Activated T-cell treated with anti-CD3 and anti-CD28 coated beads, Interleukin-2, amount 50 U/mL, for 72 hours (primary cell): Measurements from ENCODE around the gene SSRP1. TPM values are rescaled to one million over a fixed set of nuclear protein-coding genes. Genes with fewer than 3 reads are reported as not detected.

ENCODE experiments used
- ATAC-seq, 2 donors: fragments of 150-1000 bp; cut with Tn5 transposase; replicated peaks in 1 of 2; 2 replicates each; pipeline ENCODE4 v1.10.0; 2021; ENCODE audit warnings: moderate library complexity in 2 of 2, mild to moderate bottlenecking in 1 of 2
- DNase-seq, 2 donors: peaks; one replicate each; pipeline ENCODE4 v3.0.0; 2021 to 2022; ENCODE audit warnings: mixed read lengths in 1 of 2
- H3K27ac Mint-ChIP-seq: one replicate; pipeline ENCODE4 v1.8.0; 2022; ENCODE audit warnings: mild to moderate bottlenecking, moderate library complexity, mixed read lengths
- H3K27me3 Mint-ChIP-seq: one replicate; pipeline ENCODE4 v1.8.0; 2022; ENCODE audit warnings: low read depth, mixed read lengths
- H3K36me3 Mint-ChIP-seq, 2 donors: one replicate each; pipeline ENCODE4 v1.8.0; 2022; ENCODE audit warnings: mixed read lengths in 2 of 2, mild to moderate bottlenecking in 1 of 2; ENCODE audit not compliant: insufficient read depth in 2 of 2
- H3K4me1 Mint-ChIP-seq: one replicate; pipeline ENCODE4 v1.8.0; 2022; ENCODE audit warnings: low read depth, mixed read lengths
- H3K4me3 Mint-ChIP-seq, 2 donors: one replicate each; pipeline ENCODE4 v1.8.0; 2022; ENCODE audit warnings: mild to moderate bottlenecking in 2 of 2, mixed read lengths in 2 of 2, moderate library complexity in 2 of 2
- H3K9me3 Mint-ChIP-seq, 2 donors: one replicate each; pipeline ENCODE4 v1.8.0; 2022; ENCODE audit warnings: mixed read lengths in 2 of 2
- total RNA-seq, 2 donors: library from RNA; stranded (reverse); gene quantifications; one replicate each; pipeline ENCODE4 v1.2.3, GENCODE V29; 2022

The SSRP1 gene
- total RNA-seq, 2 donors from 2014 or later: 213 to 254 TPM

DNA sequence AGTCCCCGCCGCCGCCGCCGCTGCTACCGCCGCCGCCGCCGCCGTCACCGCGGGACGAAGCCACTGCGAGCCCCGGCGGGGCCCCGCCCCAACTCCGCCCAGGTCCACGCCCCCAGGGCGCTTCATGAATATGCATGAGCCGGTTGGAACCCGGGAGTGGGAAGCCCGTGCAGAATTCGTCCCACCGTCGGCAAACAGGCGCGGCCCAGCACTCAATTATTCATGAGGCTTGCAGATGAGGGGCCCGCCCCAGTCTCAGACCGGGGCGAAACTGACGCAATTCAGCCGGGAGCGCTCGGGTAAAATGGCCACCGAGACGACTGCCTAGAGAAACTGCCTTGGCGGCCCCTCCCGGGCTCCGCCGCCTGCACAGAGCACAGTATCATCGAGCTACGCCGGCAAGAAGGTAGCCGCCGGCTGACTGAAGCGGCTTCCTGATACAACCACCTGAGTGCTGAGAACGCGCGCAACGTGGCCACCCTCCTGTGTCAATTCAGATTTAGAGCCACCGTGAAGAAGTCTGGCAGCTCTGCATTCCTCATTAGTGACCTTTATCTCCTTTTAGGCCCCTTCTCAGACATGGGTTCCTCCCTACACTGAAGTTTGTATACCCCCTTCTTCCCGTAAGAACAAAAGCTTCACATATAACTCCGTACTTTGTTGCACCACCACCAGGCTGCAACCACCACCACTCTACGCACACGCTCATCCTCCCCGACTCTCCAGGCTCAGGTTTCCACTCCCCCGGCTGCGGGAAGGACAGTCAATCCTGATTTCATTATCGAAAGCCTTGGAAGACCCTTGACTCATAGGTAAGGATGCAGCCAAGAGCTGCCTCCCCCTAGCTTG is 10.6 kb downstream of the SSRP1 start, which contains the start of gene TNKS1BP1:
TNKS1BP1 (minus strand) TSS at position 67 of the 849 bp plus-strand sequence. CDS start 3,067 bp downstream, outside the sequence.
- H3K9me3 Mint-ChIP-seq: no peaks in the 10 kb centered on the region
- DNase-seq: peak; percentile 91 to 93
- peak within 1 kb of the TSS; percentile 96 for H3K27ac Mint-ChIP-seq
- H3K27me3 Mint-ChIP-seq: no peaks in the 10 kb centered on the region
- peaks cover 16 to 34% of the 10 kb centered on the region in 2 donors for H3K36me3 Mint-ChIP-seq
- peak within 1 kb of the TSS; percentile 91 to 94 for H3K4me3 Mint-ChIP-seq
- peaks cover 49% of the 10 kb centered on the region for H3K4me1 Mint-ChIP-seq
- peak; percentile 91 to 92 for ATAC-seq

DNA sequence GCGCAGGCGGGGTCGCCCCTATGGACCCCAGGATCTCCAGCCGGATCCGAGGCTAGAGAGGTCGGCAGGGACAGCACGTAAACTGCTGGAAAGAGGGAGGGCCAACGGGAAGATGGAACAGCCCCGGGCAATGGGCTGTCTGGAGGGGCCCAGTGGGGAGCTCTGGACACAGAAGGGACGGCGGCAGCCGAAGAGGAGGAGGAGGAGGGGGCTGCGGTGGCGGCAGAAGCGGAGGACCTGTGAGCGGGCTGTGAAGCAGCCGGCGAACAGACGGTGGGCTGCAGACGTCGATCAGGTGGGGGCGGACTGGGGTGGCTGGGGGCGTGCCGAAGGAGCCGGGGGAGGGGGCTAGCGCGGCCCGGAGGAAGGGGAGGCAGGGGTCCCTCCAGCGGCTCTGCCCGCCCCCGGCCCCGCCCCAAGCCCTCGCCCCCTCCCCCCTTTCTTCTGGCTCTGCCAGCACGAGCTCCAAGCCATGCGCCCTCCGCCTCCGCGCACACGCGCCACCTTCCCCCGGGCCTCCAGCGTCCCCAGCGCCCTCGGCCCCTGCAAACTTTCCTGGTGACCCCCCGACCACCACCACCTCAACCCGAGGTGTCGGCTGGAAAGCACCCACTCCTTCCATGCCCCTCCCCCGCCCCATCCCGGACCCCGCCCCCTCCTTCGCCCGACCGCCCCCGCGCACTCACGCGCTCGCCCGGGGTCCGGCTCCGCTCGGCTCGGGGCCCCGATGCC is 11.4 kb downstream of the SSRP1 start:
- Mint-ChIP-seq H3K9me3 (no peaks in the 10 kb centered on the region), H3K27ac (peak overlapping the region; percentile 45), H3K27me3 (no peaks in the 10 kb centered on the region), H3K4me3 (peak overlapping the region; percentile 91 to 94), H3K4me1 (peaks cover 41% of the 10 kb centered on the region), H3K36me3 (peaks cover 12 to 29% of the 10 kb centered on the region in 2 donors)
- peak; percentile 1 to 16 for ATAC-seq
- DNase-seq: peak in 1 of 2 donors; percentile 26

DNA sequence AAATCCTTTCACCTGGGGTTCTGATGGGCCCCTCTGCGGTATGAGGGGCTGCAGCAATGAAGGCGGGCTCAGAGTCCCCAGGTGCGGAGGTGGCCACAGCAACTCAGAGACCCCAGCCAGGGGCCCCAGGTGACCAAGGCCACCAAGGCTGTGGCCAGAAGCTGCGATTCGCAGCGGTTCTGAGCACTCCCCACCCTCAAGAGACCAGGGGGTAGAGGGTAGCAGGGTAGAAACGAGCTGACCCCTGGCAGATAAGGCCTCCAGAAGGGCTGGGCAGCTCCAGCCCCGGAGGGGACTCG is 11.9 kb downstream of the SSRP1 start:
- Mint-ChIP-seq H3K4me1 (peaks cover 40% of the 10 kb centered on the region), H3K27ac (peak overlapping the region; percentile 45), H3K4me3 (peak overlapping the region; percentile 83 to 91)

DNA sequence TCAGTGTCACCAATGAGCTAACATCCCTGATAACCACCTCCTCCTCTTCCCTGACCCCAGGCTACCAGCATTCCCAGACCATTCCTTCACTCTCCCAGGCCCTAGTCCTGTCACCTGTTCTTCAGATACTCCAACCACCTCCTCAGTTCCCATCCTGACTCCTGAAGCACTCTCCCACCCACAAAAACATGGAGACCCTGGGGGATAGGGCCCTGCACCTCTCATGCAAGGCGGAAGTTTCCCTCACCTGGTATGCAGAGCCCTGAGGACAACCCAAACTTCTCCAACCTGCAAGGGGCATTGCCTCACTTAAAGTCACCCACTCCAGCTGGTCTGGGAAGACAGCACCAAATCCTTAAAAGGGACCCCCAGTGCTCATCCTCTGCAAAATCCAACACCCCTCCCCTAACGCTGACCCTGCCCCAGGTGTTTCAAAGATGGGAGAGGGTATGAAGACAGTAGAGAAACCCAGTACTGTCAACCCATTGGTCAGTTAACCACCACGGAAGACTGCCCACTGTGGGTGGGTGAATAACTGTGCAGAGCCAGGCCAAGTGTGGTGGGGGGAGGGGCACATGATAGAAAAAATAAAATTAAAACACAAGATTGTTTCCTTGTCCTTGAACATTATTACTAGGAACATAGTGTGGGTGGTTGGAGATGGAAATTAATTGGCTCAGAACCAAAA is 12.4 kb downstream of the SSRP1 start:
- Mint-ChIP-seq H3K4me1 (peaks cover 40% of the 10 kb centered on the region), H3K9me3 (no peaks in the 10 kb centered on the region), H3K27me3 (no peaks in the 10 kb centered on the region), H3K36me3 (peaks cover 8 to 23% of the 10 kb centered on the region in 2 donors), H3K4me3 (peak overlapping the region; percentile 83 to 91), H3K27ac (no peak overlapping the region)
- no peak for DNase-seq
- no peak for ATAC-seq

More for the DNA sequence above, 11.9 kb downstream of the SSRP1 start:
- peaks cover 10 to 28% of the 10 kb centered on the region in 2 donors for H3K36me3 Mint-ChIP-seq
- H3K27me3 Mint-ChIP-seq: no peaks in the 10 kb centered on the region
- DNase-seq: no peak
- ATAC-seq: no peak
- H3K9me3 Mint-ChIP-seq: no peaks in the 10 kb centered on the region

DNA sequence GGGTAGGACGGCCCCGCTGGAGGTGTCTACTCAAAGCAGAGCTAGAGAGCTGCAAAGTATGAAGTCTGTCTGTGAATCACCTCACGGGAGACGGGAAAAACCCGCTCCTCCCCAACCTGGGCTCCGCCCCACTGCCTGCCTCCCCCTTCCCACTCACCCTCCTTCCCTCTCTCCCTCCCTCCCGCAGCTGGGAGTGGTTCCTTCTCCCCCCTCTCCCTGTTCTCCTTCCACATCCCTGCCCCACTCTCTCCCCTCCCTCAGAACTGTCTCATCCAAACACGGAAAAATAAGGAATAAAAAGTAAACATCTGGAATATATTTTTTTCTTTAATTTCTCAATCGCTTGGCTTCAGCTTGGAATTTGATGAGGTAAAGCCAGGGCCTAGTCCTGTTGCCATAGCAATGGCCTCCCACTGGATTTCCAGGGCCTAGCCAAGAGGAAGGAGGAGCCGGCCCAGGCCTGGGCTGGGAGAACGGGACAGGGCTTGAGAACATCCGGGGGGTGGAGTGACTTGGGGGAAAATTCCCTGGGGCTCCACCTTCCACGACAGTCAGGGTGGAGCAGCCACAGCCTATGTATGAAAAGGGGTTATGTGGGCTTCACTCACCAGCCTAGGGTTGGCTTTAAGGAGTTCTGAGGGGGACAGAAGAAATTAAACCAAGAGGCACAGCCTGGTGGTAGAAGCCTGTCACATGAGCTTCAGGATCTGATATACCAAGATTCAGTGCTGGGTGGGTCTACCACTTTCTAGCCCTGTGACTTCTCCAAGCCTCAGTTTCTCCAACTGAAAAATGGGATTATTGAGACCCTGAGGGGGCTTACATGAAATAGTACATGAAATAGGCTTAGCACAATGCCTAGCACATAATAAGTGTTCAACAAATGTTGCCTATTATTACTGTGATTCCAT is 13.2 kb downstream of the SSRP1 start:
- peaks cover 40% of the 10 kb centered on the region for H3K4me1 Mint-ChIP-seq
- H3K36me3 Mint-ChIP-seq: peaks cover 6 to 17% of the 10 kb centered on the region in 2 donors
- no peaks in the 10 kb centered on the region for H3K27me3 Mint-ChIP-seq
- H3K4me3 Mint-ChIP-seq: peak overlapping the region; percentile 83 to 91
- DNase-seq (no peak), ATAC-seq (no peak)
- peak overlapping the region; percentile 52 for H3K27ac Mint-ChIP-seq
- H3K9me3 Mint-ChIP-seq: no peaks in the 10 kb centered on the region

DNA sequence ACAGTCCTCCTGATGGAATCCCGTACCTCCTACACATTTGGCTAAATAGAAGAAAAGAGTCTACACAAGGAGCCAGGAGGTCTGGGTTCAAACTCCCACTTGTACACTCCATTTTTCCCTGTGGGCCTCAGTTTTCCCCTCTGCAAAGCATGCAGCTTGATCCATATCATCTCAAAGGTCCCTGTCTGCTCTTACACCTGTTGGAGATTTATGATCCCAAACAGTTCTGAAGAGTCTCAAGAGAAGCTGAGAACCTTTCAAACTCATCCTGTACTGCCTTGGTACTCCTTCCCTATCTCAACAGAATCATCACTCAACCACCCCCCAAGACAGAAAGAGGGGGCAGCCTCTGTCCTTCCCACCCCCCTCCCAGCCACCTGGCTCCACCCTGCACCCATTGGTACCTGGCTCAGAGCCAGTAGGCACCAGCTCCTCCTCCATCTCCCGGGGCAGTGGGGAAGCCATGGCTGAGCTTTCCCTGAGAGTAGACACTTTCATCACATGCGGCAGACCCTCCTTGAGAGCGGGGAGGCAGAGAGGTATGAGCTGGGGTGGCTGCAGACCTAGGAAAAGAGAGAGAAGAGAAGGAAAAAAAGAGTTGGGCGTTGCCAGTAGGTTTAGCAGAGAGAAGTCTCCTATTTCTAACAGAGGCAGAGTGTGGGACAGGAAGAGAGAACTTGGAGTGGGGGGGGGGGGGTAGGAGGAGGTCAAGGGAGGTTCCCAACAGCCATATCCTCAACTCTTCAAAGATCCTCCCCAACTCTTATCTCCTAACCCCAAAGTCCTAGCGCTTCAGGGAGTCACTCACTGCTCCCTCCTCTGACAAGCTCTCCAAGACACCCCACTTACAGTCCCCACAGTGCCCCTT is 14.1 kb downstream of the SSRP1 start:
- no peak overlapping the region for H3K4me3 Mint-ChIP-seq
- ATAC-seq (no peak), DNase-seq (no peak)
- H3K36me3 Mint-ChIP-seq: peaks cover 1 to 8% of the 10 kb centered on the region in 2 donors
- peaks cover 36% of the 10 kb centered on the region for H3K4me1 Mint-ChIP-seq
- no peaks in the 10 kb centered on the region for H3K27me3 Mint-ChIP-seq
- H3K27ac Mint-ChIP-seq: peak overlapping the region; percentile 52
- no peaks in the 10 kb centered on the region for H3K9me3 Mint-ChIP-seq

DNA sequence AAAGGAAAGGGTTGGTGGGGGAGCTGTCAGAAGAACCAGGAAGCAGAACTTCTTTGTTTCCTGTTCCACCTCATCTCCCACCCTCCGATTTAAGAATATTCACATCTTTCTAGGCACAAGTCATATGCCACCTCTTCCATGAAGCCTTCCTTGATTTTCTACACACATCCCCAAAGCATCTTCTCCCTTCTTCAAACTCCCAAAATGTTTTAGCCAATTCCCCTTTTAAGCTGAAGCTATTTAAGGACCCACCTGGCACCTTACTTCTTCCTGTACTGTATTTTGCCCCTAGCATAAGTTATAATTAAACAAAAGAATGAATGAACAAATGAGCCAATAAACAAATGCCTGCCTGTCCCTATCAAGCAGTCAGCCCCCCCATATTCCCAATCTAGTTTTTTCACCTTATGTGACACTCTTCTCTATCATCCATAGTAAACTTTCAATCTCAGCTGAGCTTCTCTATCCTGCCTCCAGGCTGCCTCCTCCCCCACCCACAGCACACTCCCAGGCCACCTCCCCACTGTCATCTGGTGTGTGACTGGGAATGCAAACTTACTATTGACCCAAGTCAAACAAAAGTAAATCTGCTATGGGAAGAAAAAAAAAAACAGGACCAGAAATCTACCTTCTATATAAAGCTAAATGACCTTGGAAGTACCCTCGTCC is 14.8 kb downstream of the SSRP1 start:
- Mint-ChIP-seq H3K27me3 (no peaks in the 10 kb centered on the region), H3K9me3 (no peaks in the 10 kb centered on the region), H3K36me3 (peaks cover 0 to 5% of the 10 kb centered on the region in 2 donors), H3K4me1 (peaks cover 28% of the 10 kb centered on the region), H3K27ac (no peak overlapping the region), H3K4me3 (no peak overlapping the region)
- ATAC-seq (no peak), DNase-seq (no peak)

DNA sequence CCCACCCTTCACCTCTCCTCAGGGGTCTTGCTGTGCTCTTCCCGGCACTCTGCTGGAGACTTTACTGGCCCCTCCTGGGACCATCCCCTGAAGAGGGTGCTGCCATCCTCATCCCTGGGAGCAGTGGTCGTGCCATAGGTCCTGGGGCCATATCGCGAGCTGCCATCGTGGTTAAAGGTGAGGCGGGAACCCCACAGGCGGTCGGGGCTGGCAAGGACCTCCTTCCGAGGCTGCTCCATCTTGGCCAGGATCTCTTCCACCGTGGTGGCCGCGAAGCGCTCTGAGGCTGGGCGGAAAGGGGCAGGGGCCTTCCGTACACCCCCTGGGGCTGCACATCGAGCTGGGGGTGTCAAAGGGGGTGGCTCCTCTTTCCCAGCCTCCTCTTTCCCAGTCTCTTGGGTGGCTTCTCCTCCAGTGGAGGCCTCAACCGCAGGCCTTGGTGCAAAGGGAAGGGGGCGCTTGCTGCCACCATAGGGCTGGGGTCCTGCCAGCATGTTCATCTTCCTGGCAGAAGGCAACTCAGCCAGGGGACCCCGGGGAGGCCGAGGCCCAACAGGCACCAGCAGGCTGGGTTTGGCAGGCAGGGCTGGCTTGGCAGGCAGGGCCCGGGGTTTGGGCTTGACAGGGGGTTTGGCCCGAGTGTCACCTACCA is 15.5 kb downstream of the SSRP1 start:
- Mint-ChIP-seq H3K27me3 (no peaks in the 10 kb centered on the region), H3K4me1 (peaks cover 22% of the 10 kb centered on the region), H3K4me3 (no peak overlapping the region), H3K9me3 (no peaks in the 10 kb centered on the region), H3K27ac (no peak overlapping the region), H3K36me3 (no peaks in the 10 kb centered on the region)
- no peak for DNase-seq
- ATAC-seq: no peak

DNA sequence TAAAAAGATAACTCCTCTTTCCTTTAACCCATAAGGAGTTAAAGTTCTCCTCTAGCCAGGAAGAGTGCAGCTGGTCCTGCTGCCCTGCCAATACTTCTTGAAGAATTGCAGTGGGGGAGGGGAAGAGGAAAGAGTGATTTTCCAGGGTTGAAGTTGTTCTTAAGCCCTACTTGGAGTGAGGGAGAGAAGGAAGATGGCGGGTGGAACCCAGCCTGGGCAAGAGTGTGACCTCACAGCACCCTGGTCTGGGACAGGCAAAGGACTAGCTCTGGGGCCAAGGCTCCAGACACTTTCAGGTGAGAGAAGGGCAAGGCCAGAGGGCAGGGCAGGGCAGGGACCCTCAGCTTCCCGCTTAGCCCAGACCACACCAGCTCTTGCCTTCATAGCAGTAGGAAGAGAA is 17.5 kb downstream of the SSRP1 start:
- DNase-seq (no peak), ATAC-seq (no peak)
- Mint-ChIP-seq H3K4me1 (peaks cover 17% of the 10 kb centered on the region), H3K27me3 (no peaks in the 10 kb centered on the region), H3K36me3 (no peaks in the 10 kb centered on the region), H3K27ac (no peak overlapping the region), H3K4me3 (no peak overlapping the region), H3K9me3 (no peaks in the 10 kb centered on the region)

DNA sequence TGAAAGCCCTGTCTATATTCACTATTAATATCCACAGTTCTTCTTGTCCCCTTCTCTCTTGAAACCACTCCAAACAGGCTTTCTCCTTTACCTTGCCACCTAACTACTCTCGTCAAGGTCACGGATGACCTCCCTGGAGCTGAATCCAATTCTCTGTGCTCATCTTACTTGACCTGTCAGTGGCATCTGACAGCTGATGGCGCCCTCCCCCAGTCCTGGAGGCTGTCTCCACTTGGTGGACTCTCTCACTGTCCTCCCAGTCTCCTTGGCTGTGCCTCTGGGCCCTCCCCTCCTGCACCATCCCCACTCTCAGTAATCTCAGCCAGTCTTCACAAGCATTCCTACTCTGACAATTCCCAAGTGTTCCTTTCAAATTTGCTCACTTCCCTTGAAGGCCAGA is 19.7 kb downstream of the SSRP1 start:
- H3K36me3 Mint-ChIP-seq: no peaks in the 10 kb centered on the region
- no peak for ATAC-seq
- no peak overlapping the region for H3K4me3 Mint-ChIP-seq
- H3K9me3 Mint-ChIP-seq: no peaks in the 10 kb centered on the region
- H3K4me1 Mint-ChIP-seq: peaks cover 12% of the 10 kb centered on the region
- H3K27me3 Mint-ChIP-seq: no peaks in the 10 kb centered on the region
- no peak overlapping the region for H3K27ac Mint-ChIP-seq
- DNase-seq: no peak

DNA sequence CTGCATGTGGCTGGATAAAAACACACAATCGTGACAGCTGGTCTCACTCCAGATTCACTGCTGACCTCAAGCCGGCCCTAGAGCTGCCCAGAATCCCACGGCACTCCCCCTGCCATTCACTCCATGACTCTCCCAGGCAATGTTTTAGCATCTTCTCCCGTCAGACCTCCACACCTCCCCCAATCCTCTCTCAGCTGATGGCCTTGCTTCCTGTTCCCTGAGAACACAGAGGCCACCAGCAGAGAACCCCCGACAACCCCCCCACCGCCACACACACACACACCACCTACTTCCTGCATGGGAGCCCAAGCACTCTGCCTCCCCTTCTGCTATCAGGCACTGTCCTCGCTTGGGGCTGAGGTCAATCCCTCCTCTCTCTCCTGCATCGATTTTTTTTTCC is 20.2 kb downstream of the SSRP1 start:
- ATAC-seq (no peak), DNase-seq (no peak)
- H3K4me3 Mint-ChIP-seq: no peak overlapping the region
- no peaks in the 10 kb centered on the region for H3K36me3 Mint-ChIP-seq
- H3K27me3 Mint-ChIP-seq: no peaks in the 10 kb centered on the region
- peaks cover 16% of the 10 kb centered on the region for H3K4me1 Mint-ChIP-seq
- no peak overlapping the region for H3K27ac Mint-ChIP-seq
- no peaks in the 10 kb centered on the region for H3K9me3 Mint-ChIP-seq
